Pulmonary artery endothelial cell (primary cell): ENCODE data around the gene TNNC2. TPM values are rescaled to one million over a fixed set of nuclear protein-coding genes. Genes with fewer than 3 reads are reported as not detected.
A peak's percentile ranks its signal among the peaks of the same experiment; 100 is the strongest.

Experiments used
- DNase-seq: peaks from one replicate; pipeline ENCODE4 v3.0.0-alpha.2; 2011; ENCODE audit warnings: low read depth, low spot score
- total RNA-seq: library from RNA; depleted of rRNA; stranded (reverse); fragments of >200 nt; gene quantifications from 2 replicates; pipeline ENCODE4 v1.2.3, GENCODE V29; 2014

The TNNC2 gene
- total RNA-seq, 1 donor from 2014 or later, result not detected

GRCh38 chr20:45782890-45783289 is 44.2 kb downstream of the TNNC2 start:
- no peak for DNase-seq

DNA sequence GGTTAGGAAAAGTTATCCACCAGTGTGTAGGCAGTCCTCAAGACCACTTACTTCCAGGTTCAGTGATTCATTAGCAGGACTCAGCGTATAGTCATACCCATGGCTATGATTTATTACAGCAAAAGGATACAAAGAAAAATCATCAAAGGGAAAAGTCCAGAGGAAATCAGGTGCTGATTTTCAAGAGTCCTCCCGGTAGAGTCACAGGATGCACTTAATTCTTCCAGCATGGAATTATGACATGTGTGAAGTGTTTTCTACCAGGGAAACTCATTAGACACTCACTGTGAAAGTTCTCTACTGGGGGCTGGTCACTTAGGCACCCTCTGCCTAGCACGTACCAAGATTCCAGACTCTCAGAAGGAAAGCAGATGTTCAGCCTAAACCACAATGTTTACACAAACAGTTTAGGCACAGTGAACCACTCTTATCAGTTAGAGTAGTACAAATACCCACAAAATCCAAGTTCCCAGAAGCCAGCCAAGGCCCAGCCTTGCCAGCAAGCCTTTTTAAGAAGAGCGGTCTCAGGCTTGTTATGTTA is 45.7 kb downstream of the TNNC2 start:
- DNase-seq, result no peak

GRCh38 chr20:45780159-45780558 is 47.0 kb downstream of the TNNC2 start:
- no peak for DNase-seq

DNA sequence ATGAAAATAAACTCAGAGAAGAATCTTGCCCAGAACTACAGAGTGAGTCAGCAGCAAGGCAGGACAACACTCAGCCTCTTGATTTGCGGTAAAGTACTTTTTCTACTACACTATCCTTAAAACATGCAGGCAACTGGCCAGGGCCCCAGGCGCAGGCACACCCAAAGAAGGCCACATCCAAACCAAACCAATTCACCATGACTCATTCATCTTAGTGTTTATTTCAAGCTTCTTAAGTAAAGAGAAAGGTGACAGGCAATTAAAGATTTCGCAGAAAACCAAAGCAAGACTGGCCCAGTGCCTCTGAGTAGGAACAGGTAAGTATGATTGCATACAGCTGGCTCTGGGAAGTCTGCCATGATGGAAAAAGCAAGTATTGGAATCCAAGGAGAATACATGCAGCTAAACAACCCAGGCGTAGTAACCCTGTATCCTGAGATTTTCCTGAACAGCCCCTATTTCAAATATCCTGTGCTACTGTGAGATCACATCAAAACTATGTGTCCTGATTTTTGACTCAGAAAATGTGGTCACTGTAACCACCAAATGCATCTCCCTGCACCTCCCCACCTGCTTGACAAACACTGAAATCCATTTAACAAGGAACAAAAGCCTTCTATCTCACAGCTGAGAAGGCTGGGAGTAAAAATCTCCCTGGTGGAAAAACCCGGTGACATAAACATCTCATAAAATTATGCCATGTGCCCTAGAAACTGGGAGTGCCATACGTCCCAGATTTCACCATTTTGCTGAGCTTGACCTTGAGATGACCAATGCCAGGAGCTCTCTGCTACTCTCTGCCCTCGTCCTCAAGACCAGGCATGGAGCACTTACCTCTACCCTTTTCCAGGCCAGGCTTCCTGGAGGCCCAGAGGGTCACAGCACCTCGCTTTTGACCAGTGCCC is 47.8 kb downstream of the TNNC2 start:
- DNase-seq, result peak; percentile 75

GRCh38 chr20:45776931-45777330 is 50.2 kb downstream of the TNNC2 start:
- DNase-seq, result no peak

GRCh38 chr20:45775411-45775810 is 51.7 kb downstream of the TNNC2 start:
- no peak for DNase-seq

- DNase-seq, result no peak
Measured at GRCh38 chr20:45774945-45775344, 52.2 kb downstream of the TNNC2 start.

Other genes with a start within 250 kb of the TNNC2 start
- not detected in 2 replicates for gene WFDC8, start 248.0 kb downstream of the TNNC2 start, total RNA-seq
- gene WFDC10A, start 197.6 kb downstream of the TNNC2 start, total RNA-seq, result not detected in 2 replicates
- gene WFDC9, start 196.0 kb downstream of the TNNC2 start, total RNA-seq, result not detected in 2 replicates
- not detected in 2 replicates for gene WFDC11, start 157.1 kb downstream of the TNNC2 start, total RNA-seq
- not detected in 2 replicates for gene WFDC13, start 125.3 kb downstream of the TNNC2 start, total RNA-seq
- gene WFDC10B, start 122.3 kb downstream of the TNNC2 start, total RNA-seq, result not detected in 2 replicates
- not detected in 2 replicates for gene SPINT4, start 105.0 kb downstream of the TNNC2 start, total RNA-seq
- gene WFDC3, start 35.4 kb downstream of the TNNC2 start, total RNA-seq, result not detected in 2 replicates
- 18.2 and 26.1 TPM in 2 replicates for gene DNTTIP1, start 35.4 kb downstream of the TNNC2 start, total RNA-seq
- 24.6 and 51.4 TPM in 2 replicates for gene UBE2C, start 14.7 kb downstream of the TNNC2 start, total RNA-seq
- gene SNX21, start 6.5 kb upstream of the TNNC2 start, total RNA-seq, result 20.8 and 22.7 TPM in 2 replicates
- 23.7 and 31.7 TPM in 2 replicates for gene ACOT8, start 30.1 kb upstream of the TNNC2 start, total RNA-seq
- 5.4 and 8.2 TPM in 2 replicates for gene ZSWIM3, start 30.3 kb upstream of the TNNC2 start, total RNA-seq
- gene ZSWIM1, start 53.9 kb upstream of the TNNC2 start, total RNA-seq, result 4.2 and 5.2 TPM in 2 replicates
- gene SPATA25, start 60.3 kb upstream of the TNNC2 start, total RNA-seq, result 0.53 and 0.59 TPM in 2 replicates
- 2.2 and 2.7 TPM in 2 replicates for gene NEURL2, start 63.9 kb upstream of the TNNC2 start, total RNA-seq
- 40.2 and 48.9 TPM in 2 replicates for gene CTSA, start 64.0 kb upstream of the TNNC2 start, total RNA-seq
- gene PLTP, start 84.8 kb upstream of the TNNC2 start, total RNA-seq, result 14.9 and 19.7 TPM in 2 replicates
- gene PCIF1, start 107.4 kb upstream of the TNNC2 start, total RNA-seq, result 8.8 and 9.3 TPM in 2 replicates
- gene ZNF335, start 144.9 kb upstream of the TNNC2 start, total RNA-seq, result 9.5 and 14.6 TPM in 2 replicates
- 0.04 TPM in 1 of 2 replicates, not detected in the other for gene MMP9, start 181.6 kb upstream of the TNNC2 start, total RNA-seq
- gene SLC12A5, start 201.9 kb upstream of the TNNC2 start, total RNA-seq, result 0.07 and 0.26 TPM in 2 replicates